Measurements from ENCODE around the gene POLR2A.

POLR2A gene

DNA sequence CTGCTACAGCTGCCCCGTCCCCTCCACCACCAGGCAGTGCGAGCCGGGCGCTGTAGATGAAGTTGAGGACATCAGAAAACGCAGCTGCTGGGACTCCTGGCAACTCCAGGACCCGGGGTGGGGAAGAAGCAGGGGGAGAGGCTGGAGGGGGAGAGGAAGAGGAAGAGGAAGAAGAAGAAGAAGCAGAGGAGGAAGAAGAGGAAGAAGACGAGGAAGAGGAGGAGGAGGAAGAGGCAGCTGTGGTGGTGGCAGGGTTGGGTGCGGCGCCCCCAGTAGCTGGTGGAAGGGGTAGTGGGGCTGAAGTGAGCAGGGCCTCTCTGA, 17.9 kb upstream of the POLR2A start:
- no peak overlapping the region for H3K4me2 ChIP-seq (ENCODE audit: insufficient read depth, low read length)
- no peaks in the 10 kb centered on the region for H3K9me3 ChIP-seq (ENCODE audit: insufficient read depth, low read length, severe bottlenecking)
- no peak overlapping the region for H3K4me3 ChIP-seq (ENCODE audit: low read depth in 1 of 2, low read length in 2 of 2)
- peaks cover 23% of the 10 kb centered on the region for H3K79me2 ChIP-seq (ENCODE audit: insufficient read depth, low read length)
- H3K9ac ChIP-seq (ENCODE audit: low read depth, low read length), result no peak overlapping the region
- no peak overlapping the region for H3K27ac ChIP-seq (ENCODE audit: low read length)
- no peak for TF ChIP-seq EZH2 (IDR thresholded peaks at IDR 0.05; ENCODE audit: borderline replicate concordance, low read depth, low read length, severe bottlenecking)
- TF ChIP-seq, protein P1, sequence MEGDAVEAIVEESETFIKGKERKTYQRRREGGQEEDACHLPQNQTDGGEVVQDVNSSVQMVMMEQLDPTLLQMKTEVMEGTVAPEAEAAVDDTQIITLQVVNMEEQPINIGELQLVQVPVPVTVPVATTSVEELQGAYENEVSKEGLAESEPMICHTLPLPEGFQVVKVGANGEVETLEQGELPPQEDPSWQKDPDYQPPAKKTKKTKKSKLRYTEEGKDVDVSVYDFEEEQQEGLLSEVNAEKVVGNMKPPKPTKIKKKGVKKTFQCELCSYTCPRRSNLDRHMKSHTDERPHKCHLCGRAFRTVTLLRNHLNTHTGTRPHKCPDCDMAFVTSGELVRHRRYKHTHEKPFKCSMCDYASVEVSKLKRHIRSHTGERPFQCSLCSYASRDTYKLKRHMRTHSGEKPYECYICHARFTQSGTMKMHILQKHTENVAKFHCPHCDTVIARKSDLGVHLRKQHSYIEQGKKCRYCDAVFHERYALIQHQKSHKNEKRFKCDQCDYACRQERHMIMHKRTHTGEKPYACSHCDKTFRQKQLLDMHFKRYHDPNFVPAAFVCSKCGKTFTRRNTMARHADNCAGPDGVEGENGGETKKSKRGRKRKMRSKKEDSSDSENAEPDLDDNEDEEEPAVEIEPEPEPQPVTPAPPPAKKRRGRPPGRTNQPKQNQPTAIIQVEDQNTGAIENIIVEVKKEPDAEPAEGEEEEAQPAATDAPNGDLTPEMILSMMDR (IDR thresholded peaks at IDR 0.05; ENCODE audit: borderline replicate concordance, extremely low read depth, low read length, poor library complexity, severe bottlenecking), result no peak
- H3K36me3 ChIP-seq (ENCODE audit: insufficient read depth, low read length), result peaks cover 50% of the 10 kb centered on the region
- DNase-seq, result no peak
- H3K27me3 ChIP-seq (ENCODE audit: insufficient read depth, low read length, poor library complexity), result no peaks in the 10 kb centered on the region
- no peak for ATAC-seq (ENCODE audit: insufficient read depth, low read depth)
- H2AFZ ChIP-seq (ENCODE audit: low read depth, low read length), result no peak overlapping the region
- no peaks in the 10 kb centered on the region for H3K4me1 ChIP-seq (ENCODE audit: insufficient read depth, low read length)
- H4K20me1 ChIP-seq (ENCODE audit: insufficient read depth, low read length), result peaks cover 11% of the 10 kb centered on the region; the same call in 1 of the 2 replicates

DNA sequence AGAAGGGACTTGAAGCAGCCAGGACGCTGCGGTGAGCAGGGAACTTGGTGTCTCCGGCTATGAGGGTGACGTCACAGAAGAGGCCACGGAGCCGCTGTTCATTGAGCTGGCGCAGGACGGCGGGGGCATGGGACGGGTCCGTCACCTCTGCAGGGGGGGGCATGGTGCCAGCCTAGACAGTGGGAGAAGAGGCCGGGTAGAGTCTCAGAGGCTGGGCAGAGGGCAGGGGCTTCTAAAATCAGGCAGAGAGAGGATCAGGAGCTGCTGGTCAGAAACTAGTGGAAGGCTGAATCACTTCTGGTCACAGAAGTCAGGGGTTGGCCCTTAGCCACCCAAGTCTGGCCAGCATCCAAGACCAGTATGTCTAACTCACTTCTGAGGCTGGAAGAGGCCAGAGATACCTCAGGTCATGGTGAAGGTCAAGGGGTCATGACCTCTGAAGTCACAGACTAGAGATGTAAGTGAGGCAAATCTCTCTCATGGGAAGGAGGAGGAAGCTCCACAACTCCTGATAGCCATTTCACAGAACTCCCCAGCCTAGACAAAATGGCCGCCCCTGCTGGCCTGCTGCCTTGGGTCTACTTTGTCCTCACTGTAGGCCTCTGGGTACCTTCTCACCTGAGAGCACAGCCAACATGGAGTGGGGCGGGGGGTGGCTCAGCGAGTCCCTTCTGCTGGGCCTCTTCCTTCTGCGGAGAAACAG, 17.4 kb upstream of the POLR2A start:
- TF ChIP-seq, protein P1 (IDR thresholded peaks at IDR 0.05; ENCODE audit: borderline replicate concordance, extremely low read depth, low read length, poor library complexity, severe bottlenecking), result no peak
- Histone ChIP-seq H2AFZ (ENCODE audit: low read depth, low read length) (no peak overlapping the region), H3K4me3 (ENCODE audit: low read depth in 1 of 2, low read length in 2 of 2) (no peak overlapping the region), H3K27ac (ENCODE audit: low read length) (no peak overlapping the region), H3K36me3 (ENCODE audit: insufficient read depth, low read length) (peaks cover 44% of the 10 kb centered on the region), H3K9ac (ENCODE audit: low read depth, low read length) (no peak overlapping the region), H3K4me2 (ENCODE audit: insufficient read depth, low read length) (no peak overlapping the region), H3K79me2 (ENCODE audit: insufficient read depth, low read length) (peaks cover 28% of the 10 kb centered on the region), H3K4me1 (ENCODE audit: insufficient read depth, low read length) (no peaks in the 10 kb centered on the region), H3K27me3 (ENCODE audit: insufficient read depth, low read length, poor library complexity) (no peaks in the 10 kb centered on the region), H4K20me1 (ENCODE audit: insufficient read depth, low read length) (peaks cover 11% of the 10 kb centered on the region; the same call in 1 of the 2 replicates), H3K9me3 (ENCODE audit: insufficient read depth, low read length, severe bottlenecking) (no peaks in the 10 kb centered on the region)
- DNase-seq, result no peak
- no peak for ATAC-seq (ENCODE audit: insufficient read depth, low read depth)

DNA sequence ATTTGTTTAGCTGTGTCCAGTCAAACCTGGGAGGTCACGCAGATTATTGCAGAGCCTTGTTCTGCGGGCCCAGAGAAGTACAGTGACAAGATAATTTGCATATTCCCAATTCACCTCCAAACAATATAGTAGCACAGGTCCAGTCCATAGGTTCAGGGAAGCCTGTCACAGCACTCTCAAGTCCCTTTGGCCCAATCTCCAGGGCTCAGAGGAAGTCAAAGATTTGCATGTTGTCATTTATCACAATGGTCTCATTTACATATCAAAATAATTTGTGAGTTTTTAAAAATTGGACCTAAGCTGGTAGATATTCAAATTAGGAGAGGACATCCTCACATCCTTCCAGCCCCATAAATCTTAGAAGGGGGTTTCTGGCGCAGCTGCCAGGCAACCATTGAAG, 16.7 kb upstream of the POLR2A start:
- Histone ChIP-seq H2AFZ (ENCODE audit: low read depth, low read length) (no peak overlapping the region), H3K4me3 (ENCODE audit: low read depth in 1 of 2, low read length in 2 of 2) (no peak overlapping the region), H4K20me1 (ENCODE audit: insufficient read depth, low read length) (peaks cover 11% of the 10 kb centered on the region; the same call in 1 of the 2 replicates), H3K4me2 (ENCODE audit: insufficient read depth, low read length) (no peak overlapping the region), H3K9ac (ENCODE audit: low read depth, low read length) (no peak overlapping the region), H3K27me3 (ENCODE audit: insufficient read depth, low read length, poor library complexity) (no peaks in the 10 kb centered on the region), H3K4me1 (ENCODE audit: insufficient read depth, low read length) (no peaks in the 10 kb centered on the region), H3K9me3 (ENCODE audit: insufficient read depth, low read length, severe bottlenecking) (no peaks in the 10 kb centered on the region), H3K27ac (ENCODE audit: low read length) (no peak overlapping the region), H3K36me3 (ENCODE audit: insufficient read depth, low read length) (peaks cover 40% of the 10 kb centered on the region), H3K79me2 (ENCODE audit: insufficient read depth, low read length) (peaks cover 33% of the 10 kb centered on the region)
- DNase-seq, result no peak
- no peak for TF ChIP-seq EZH2 (IDR thresholded peaks at IDR 0.05; ENCODE audit: borderline replicate concordance, low read depth, low read length, severe bottlenecking)
- TF ChIP-seq, protein P1 (IDR thresholded peaks at IDR 0.05; ENCODE audit: borderline replicate concordance, extremely low read depth, low read length, poor library complexity, severe bottlenecking), result no peak
- ATAC-seq (ENCODE audit: insufficient read depth, low read depth), result no peak
